Measurements from ENCODE around the gene ADGRL1. TPM values are rescaled to one million over a fixed set of nuclear protein-coding genes. Genes with fewer than 3 reads are reported as not detected.
A peak's percentile ranks its signal among the peaks of the same experiment; 100 is the strongest.

ADGRL1 gene
- total and polyA plus RNA-seq, 9 of the 15 experiments (the other 6 are each of a cell fraction or from before 2014, with no cell fraction given), result 0.14 to 37.0 (median 8.6) TPM

- TF ChIP-seq DIDO1 (tag; IDR thresholded peaks at IDR 0.05; ENCODE audit: low read depth) (no peak), REST (IDR thresholded peaks at IDR 0.05; ENCODE audit: borderline replicate concordance) (peak; percentile 8; the same call in 1 of the 2 replicates), REST (CRISPR knock-in tag; IDR thresholded peaks at IDR 0.05; ENCODE audit: low read depth) (no peak), ZFP36 (IDR thresholded peaks at IDR 0.05; ENCODE audit: low read depth, low read length, partially characterized antibody) (peak; percentile 85), SIN3A (IDR thresholded peaks at IDR 0.05; ENCODE audit: borderline replicate concordance in 2 of 2, control insufficient read depth in 1 of 2, low read depth in 2 of 2, low read length in 2 of 2) (no peak), E4F1 (CRISPR knock-in tag; IDR thresholded peaks at IDR 0.05; ENCODE audit: borderline replicate concordance) (no peak), RAD21 (CRISPR knock-in tag; conservative IDR thresholded peaks at IDR 0.05 in 1 of 2, IDR thresholded peaks at IDR 0.05 in 1 of 2) (peak in 1 of 2 experiments; percentile 45; a peak in 2 of 4 replicates)
Measured at GRCh38 chr19:14198384-14199376, 7.3 kb downstream of the ADGRL1 start (continued).
